PC-9 (cell line): ENCODE results near the gene MIEN1. TPM values are rescaled to one million over a fixed set of nuclear protein-coding genes. Genes with fewer than 3 reads are reported as not detected.

Experiments used
- BruUV-seq: library from RNA; stranded (reverse); fragments of 400-500 nt; replicated peaks from 2 replicates; lab custom pipeline; 2021; lab: Mats Ljungman, UMichigan
- CTCF ChIA-PET: fragments of 300-600 bp; sonication (Branson Sonifier 250); formaldehyde crosslinking; loops from one replicate; lab custom pipeline; 2022; ENCODE audit warnings: antibody characterized with exemption; lab: Charles Lee
- POLR2A ChIA-PET: fragments of 300-600 bp; sonication (Branson Sonifier 250); formaldehyde crosslinking; loops from one replicate; lab custom pipeline; 2022; ENCODE audit warnings: antibody characterized with exemption; ENCODE audit not compliant: unreplicated experiment; lab: Charles Lee
- DNase-seq, 2 experiments: peaks; one replicate each; pipeline versions ENCODE4 v3.0.0 to v3.0.0-alpha.2; 2015 to 2022; ENCODE audit warnings: mixed read lengths in 1 of 2
- H2AFZ ChIP-seq: fragments of 200-600 bp; sonication (generic); 2 replicates; pipeline ENCODE4 v1.8.1; 2017; ENCODE audit warnings: antibody characterized with exemption
- H3F3A ChIP-seq: fragments of 200-600 bp; sonication (generic); 2 replicates; pipeline ENCODE4 v1.8.1; 2017; ENCODE audit warnings: antibody characterized with exemption, mild to moderate bottlenecking, low read depth; ENCODE audit not compliant: insufficient read depth
- H3K27ac ChIP-seq: fragments of 200-600 bp; sonication (generic); 2 replicates; pipeline ENCODE4 v1.6.1; 2016; ENCODE audit warnings: mixed run types
- H3K27me3 ChIP-seq: fragments of 200-600 bp; sonication (generic); 2 replicates; pipeline ENCODE4 v1.6.1; 2016; ENCODE audit warnings: low read depth, mixed run types; ENCODE audit not compliant: insufficient read depth
- H3K36me3 ChIP-seq: fragments of 200-600 bp; sonication (generic); 2 replicates; pipeline ENCODE4 v1.6.1; 2016; ENCODE audit warnings: low read depth, mixed run types
- H3K4me1 ChIP-seq: fragments of 200-600 bp; sonication (generic); replicated peaks from 2 replicates; pipeline ENCODE4 v1.6.1; 2016; ENCODE audit warnings: mixed run types; ENCODE audit not compliant: insufficient read depth
- H3K4me2 ChIP-seq: fragments of 200-600 bp; sonication (generic); 2 replicates; pipeline ENCODE4 v1.6.1; 2017; ENCODE audit warnings: mixed run types
- H3K4me3 ChIP-seq: fragments of 200-600 bp; sonication (generic); 2 replicates; pipeline ENCODE4 v1.6.1; 2016; ENCODE audit warnings: mixed run types
- H3K79me2 ChIP-seq: fragments of 200-600 bp; sonication (generic); 2 replicates; pipeline ENCODE4 v1.6.1; 2017; ENCODE audit warnings: low read depth, mixed run types
- H3K9me2 ChIP-seq: fragments of 200-600 bp; sonication (generic); 2 replicates; pipeline ENCODE4 v1.8.1; 2017; ENCODE audit warnings: mild to moderate bottlenecking; ENCODE audit not compliant: insufficient read depth
- H3K9me3 ChIP-seq: fragments of 200-600 bp; sonication (generic); 2 replicates; pipeline ENCODE4 v1.8.1; 2016; ENCODE audit warnings: low read depth; ENCODE audit not compliant: insufficient read depth
- H4K20me1 ChIP-seq: fragments of 200-600 bp; sonication (generic); 2 replicates; pipeline ENCODE4 v1.8.1; 2017; ENCODE audit not compliant: insufficient read depth
- EZH2 ChIP-seq: fragments of 200-600 bp; sonication (generic); IDR thresholded peaks from 2 replicates; pipeline ENCODE4 v1.8.0; 2017; ENCODE audit warnings: antibody characterized with exemption, low read depth
- intact Hi-C: fragments of 100-400 bp; cut with micrococcal nuclease; formaldehyde crosslinking; loops from one replicate; pipeline ENCODE4 v1.10.0; 2022; ENCODE audit not compliant: unreplicated experiment
- total RNA-seq: library from RNA; stranded (reverse); gene quantifications from 2 replicates; pipeline ENCODE4 v1.2.3, GENCODE V29; 2021
- TF ChIP-seq, protein P1 (sequence below): fragments of 200-600 bp; sonication (generic); conservative IDR thresholded peaks from 2 replicates; pipeline ENCODE4 v1.6.1; 2017; ENCODE audit warnings: mixed run types, antibody characterized with exemption, mild to moderate bottlenecking, moderate library complexity

The MIEN1 gene
- total RNA-seq, 1 experiment from 2014 or later: 49.2 TPM

DNA sequence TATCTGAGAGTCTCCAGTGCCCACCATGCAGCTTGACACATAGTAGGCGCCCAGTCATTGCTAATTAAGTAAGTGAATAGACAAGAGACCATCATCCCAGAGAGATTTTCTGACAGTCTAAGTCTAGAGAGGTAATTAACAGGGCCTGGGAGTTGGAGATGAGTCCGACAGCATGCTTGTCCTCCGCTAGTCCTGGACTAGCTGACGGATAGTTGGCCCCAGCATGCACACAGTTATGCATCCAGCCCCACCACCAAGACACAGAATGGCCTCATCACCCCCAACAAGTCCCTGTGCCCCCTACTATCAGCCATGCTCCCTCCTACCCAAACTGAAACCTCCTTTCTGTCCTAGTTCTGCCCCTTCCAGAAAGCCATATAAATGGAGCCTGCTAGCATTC, 17.4 kb upstream of the MIEN1 start:
- Histone ChIP-seq H3F3A (peaks cover 43% of the 10 kb centered on the region; the same call in 1 of the 2 replicates), H4K20me1 (no peaks in the 10 kb centered on the region), H3K4me2 (no peak overlapping the region), H3K27me3 (no peaks in the 10 kb centered on the region), H3K79me2 (no peaks in the 10 kb centered on the region), H3K4me3 (no peak overlapping the region), H2AFZ (no peak overlapping the region), H3K27ac (no peak overlapping the region), H3K4me1 (peaks cover 31% of the 10 kb centered on the region), H3K9me3 (no peaks in the 10 kb centered on the region), H3K9me2 (no peaks in the 10 kb centered on the region), H3K36me3 (peaks cover 12% of the 10 kb centered on the region; the same call in 1 of the 2 replicates)
- intact Hi-C loops: no loop called here
- ChIA-PET POLR2A (no interaction called here), CTCF (no interaction called here)
- no peak for DNase-seq
- no peak for TF ChIP-seq EZH2
- TF ChIP-seq, protein P1, sequence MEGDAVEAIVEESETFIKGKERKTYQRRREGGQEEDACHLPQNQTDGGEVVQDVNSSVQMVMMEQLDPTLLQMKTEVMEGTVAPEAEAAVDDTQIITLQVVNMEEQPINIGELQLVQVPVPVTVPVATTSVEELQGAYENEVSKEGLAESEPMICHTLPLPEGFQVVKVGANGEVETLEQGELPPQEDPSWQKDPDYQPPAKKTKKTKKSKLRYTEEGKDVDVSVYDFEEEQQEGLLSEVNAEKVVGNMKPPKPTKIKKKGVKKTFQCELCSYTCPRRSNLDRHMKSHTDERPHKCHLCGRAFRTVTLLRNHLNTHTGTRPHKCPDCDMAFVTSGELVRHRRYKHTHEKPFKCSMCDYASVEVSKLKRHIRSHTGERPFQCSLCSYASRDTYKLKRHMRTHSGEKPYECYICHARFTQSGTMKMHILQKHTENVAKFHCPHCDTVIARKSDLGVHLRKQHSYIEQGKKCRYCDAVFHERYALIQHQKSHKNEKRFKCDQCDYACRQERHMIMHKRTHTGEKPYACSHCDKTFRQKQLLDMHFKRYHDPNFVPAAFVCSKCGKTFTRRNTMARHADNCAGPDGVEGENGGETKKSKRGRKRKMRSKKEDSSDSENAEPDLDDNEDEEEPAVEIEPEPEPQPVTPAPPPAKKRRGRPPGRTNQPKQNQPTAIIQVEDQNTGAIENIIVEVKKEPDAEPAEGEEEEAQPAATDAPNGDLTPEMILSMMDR: no peak
- no TSS peak for BruUV-seq

DNA sequence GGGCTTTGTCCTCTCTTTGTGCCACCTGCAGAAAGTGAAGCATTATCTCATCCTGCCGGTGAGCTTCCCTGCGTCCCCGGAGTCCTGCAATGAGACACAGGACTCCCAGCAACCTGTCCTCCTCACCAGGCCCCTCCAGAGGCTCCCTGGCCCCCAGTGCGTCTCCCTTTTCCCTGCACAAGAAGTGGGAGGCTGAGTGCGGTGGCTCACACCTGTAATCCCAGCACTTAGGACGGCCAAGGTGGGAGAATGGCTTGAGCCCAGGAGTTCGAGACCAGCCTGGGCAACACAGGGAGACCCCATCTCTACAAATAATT, 15.8 kb upstream of the MIEN1 start:
- H4K20me1 ChIP-seq: no peaks in the 10 kb centered on the region
- no peak overlapping the region for H3K4me2 ChIP-seq
- H2AFZ ChIP-seq: no peak overlapping the region
- no TSS peak for BruUV-seq
- no peak overlapping the region for H3K27ac ChIP-seq
- intact Hi-C loops: no loop called here
- peaks cover 15% of the 10 kb centered on the region; the same call in 1 of the 2 replicates for H3K36me3 ChIP-seq
- peaks cover 11% of the 10 kb centered on the region for H3K79me2 ChIP-seq
- H3K4me3 ChIP-seq: no peak overlapping the region
- DNase-seq: no peak
- H3K9me2 ChIP-seq: no peaks in the 10 kb centered on the region
- TF ChIP-seq, protein P1: no peak
- TF ChIP-seq EZH2: no peak
- H3K4me1 ChIP-seq: peaks cover 25% of the 10 kb centered on the region
- H3K27me3 ChIP-seq: no peaks in the 10 kb centered on the region
- ChIA-PET CTCF (no interaction called here), POLR2A (no interaction called here)
- peaks cover 41% of the 10 kb centered on the region; the same call in 1 of the 2 replicates for H3F3A ChIP-seq
- H3K9me3 ChIP-seq: no peaks in the 10 kb centered on the region

DNA sequence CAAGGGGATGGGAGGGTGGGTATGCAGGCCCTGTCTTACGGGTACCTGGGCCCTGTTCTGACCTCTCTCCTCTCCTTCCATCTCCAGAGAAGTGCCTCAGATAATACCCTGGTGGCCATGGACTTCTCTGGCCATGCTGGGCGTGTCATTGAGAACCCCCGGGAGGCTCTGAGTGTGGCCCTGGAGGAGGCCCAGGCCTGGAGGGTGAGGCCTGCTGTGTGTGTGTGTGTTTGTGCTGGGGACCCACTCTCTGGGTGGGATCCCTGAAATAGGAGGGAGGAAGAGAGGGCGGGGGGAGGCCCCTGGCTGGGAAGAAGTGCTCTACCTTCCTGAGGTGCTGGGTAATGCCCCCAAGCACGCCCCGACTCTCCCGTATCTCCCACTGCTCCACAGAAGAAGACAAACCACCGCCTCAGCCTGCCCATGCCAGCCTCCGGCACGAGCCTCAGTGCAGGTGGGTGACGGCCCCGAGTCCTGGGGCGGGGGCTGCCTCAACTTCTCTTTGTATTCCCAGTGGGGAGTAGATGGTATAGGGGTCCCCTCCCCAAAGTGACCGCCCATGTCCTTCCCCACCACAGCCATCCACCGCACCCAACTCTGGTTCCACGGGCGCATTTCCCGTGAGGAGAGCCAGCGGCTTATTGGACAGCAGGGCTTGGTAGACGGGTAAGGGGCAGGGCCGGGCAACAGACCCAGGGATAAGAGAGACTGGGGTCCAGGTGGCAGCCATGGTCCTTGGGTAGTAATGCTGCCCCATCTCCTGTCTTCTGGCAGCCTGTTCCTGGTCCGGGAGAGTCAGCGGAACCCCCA, 15.2 kb upstream of the MIEN1 start:
- Histone ChIP-seq H3K9me3 (no peaks in the 10 kb centered on the region), H2AFZ (no peak overlapping the region), H3K27me3 (no peaks in the 10 kb centered on the region), H4K20me1 (no peaks in the 10 kb centered on the region), H3K79me2 (peaks cover 16% of the 10 kb centered on the region), H3F3A (peaks cover 41% of the 10 kb centered on the region; the same call in 1 of the 2 replicates), H3K9me2 (no peaks in the 10 kb centered on the region), H3K4me1 (peaks cover 23% of the 10 kb centered on the region), H3K27ac (no peak overlapping the region), H3K4me2 (no peak overlapping the region), H3K4me3 (no peak overlapping the region), H3K36me3 (peaks cover 15% of the 10 kb centered on the region; the same call in 1 of the 2 replicates)
- TF ChIP-seq, protein P1: no peak
- TF ChIP-seq EZH2: no peak
- ChIA-PET CTCF (no interaction called here), POLR2A (no interaction called here)
- no peak for DNase-seq
- no TSS peak for BruUV-seq
- intact Hi-C loops: no loop called here
